Pancreas (tissue), 10 donors: ENCODE data around the gene HMGCL. TPM values are rescaled to one million over a fixed set of nuclear protein-coding genes. Genes with fewer than 3 reads are reported as not detected.
"Not testable (repeated sequence)": the region's sequence is repeated elsewhere in the genome, so short reads cannot be mapped to it uniquely, and the experiment has no call there.

Experiments used
- ATAC-seq, 4 donors: fragments of 200-7000 bp; cut with Tn5 transposase; one replicate each; pipeline versions ENCODE4 v1.8.0 to v1.9.1; 2020; ENCODE audit warnings: mild to moderate bottlenecking in 4 of 4, moderate library complexity in 4 of 4
- DNase-seq, 6 donors: peaks; one replicate each; pipeline ENCODE4 v3.0.0-alpha.2; 2020
- FAIRE-seq: peaks from 2 replicates; lab custom pipeline; 2012; peaks lifted over from hg19 to GRCh38; lab: Jason Lieb, UNC
- H3K27ac ChIP-seq, 4 donors: fragments of 200-600 bp; sonication (generic); 1 replicate in 3 of 4; 2 replicates in 1 of 4; pipeline versions ENCODE4 v1.5.0 to v1.8.0; 2020
- H3K27me3 ChIP-seq, 4 donors: fragments of 200-600 bp; one replicate each; pipeline ENCODE4 v1.8.0; 2021
- H3K36me3 ChIP-seq, 3 donors: fragments of 200-600 bp; sonication (generic) in 1 of 3; one replicate each; pipeline versions ENCODE4 v1.5.0 to v1.8.0; 2020 to 2021
- H3K4me1 ChIP-seq, 3 donors: fragments of 200-600 bp; one replicate each; pipeline ENCODE4 v1.8.0; 2021
- H3K4me3 ChIP-seq, 4 donors: fragments of 200-600 bp; sonication (generic) in 2 of 4; one replicate each; pipeline versions ENCODE4 v1.5.0 to v1.8.0; 2020 to 2021
- H3K9me3 ChIP-seq, 4 donors: fragments of 200-600 bp; one replicate each; pipeline ENCODE4 v1.8.0; 2021
- CTCF ChIP-seq, 4 donors: fragments of 200-600 bp; sonication (generic) in 3 of 4; IDR thresholded peaks; one replicate each; pipeline versions ENCODE4 v1.5.0 to v1.8.0; 2021; ENCODE audit warnings: antibody characterized with exemption in 4 of 4
- WGBS, 2 donors: extraction: QIAGEN DNeasy Blood & Tissue Kit; methylation state at CpG; one replicate each; pipeline ENCODE4 v1.1.7; 2013; 5-methylcytosine and 5-hydroxymethylcytosine counted together
- intact Hi-C, 3 donors: fragments of 100-400 bp; cut with DNase I; formaldehyde crosslinking; loops; one replicate each; pipeline versions ENCODE4 v1.11.1 to v1.14.2; 2022
- polyA plus RNA-seq, 2 donors: library from polyadenylated mRNA; stranded (reverse); fragments of 200-250 nt; gene quantifications; one replicate each; pipeline ENCODE4 v1.2.3, GENCODE V29; 2013
- total RNA-seq, 6 donors: library from RNA; stranded (reverse); fragmentation: NEBNext Ultra II Directional in 4 of 6; extraction: Animal tissue kit (Norgen Biotek cat#: 25700) in 4 of 6; gene quantifications; one replicate each; pipeline versions ENCODE4 v1.2.1 to v1.2.4, GENCODE V29; 2021 to 2023
- donor health status: healthy with polysubstance abuse.
- donor health status: DM: no; HTN: no; CAD: no; lungs with moderate emphysema.
- donor health status: DM: no; HTN: no; CAD: no.
- donor health status: control.
- donor health status: control.
- donor health status: Bipolar disorder and iron deficiency.
- donor health status: DM: yes; HTN: yes; CAD: no.
- donor health status: DM: no; HTN: no; CAD: no.
- donor health status: DM: no; HTN: no; CAD: no.
- donor health status: DM: yes; HTN: yes; CAD: no.

Gene HMGCL
- total and polyA plus RNA-seq, 8 donors: 16.2 to 27.0 (median 17.3) TPM

GRCh38 chr1:23827717-23828116 lies 2.5 kb upstream of the HMGCL start:
- 88 to 100% methylated on average over 1 of the region's 1 CpG for WGBS, 2 donors
- FAIRE-seq: no peak
- intact Hi-C loops: no loop called here

GRCh38 chr1:23826590-23826989 lies 1.4 kb upstream of the HMGCL start:
- DNase-seq, H3K9me3 ChIP-seq, H3K27me3 ChIP-seq, ATAC-seq, H3K4me1 ChIP-seq, H3K4me3 ChIP-seq, H3K36me3 ChIP-seq, H3K27ac ChIP-seq, FAIRE-seq, intact Hi-C loops: not testable (repeated sequence)
- 93 to 94% methylated on average over 13 of the region's 13 CpGs for WGBS, 2 donors

More at GRCh38 chr1:23827717-23828116, 2.5 kb upstream of the HMGCL start:
- Histone ChIP-seq H3K4me3 (no peak overlapping the region), H3K36me3 (no peaks in the 10 kb centered on the region), H3K27me3 (no peaks in the 10 kb centered on the region), H3K27ac (no peak overlapping the region), H3K4me1 (peaks cover 0 to 6% (median 3%) of the 10 kb centered on the region in 3 donors), H3K9me3 (no peaks in the 10 kb centered on the region)
- no peak for TF ChIP-seq CTCF (IDR thresholded peaks at IDR 0.05)
- DNase-seq (no peak), ATAC-seq (no peak)

- intact Hi-C loops: no loop called here
- 44 to 47% methylated on average over 24 of the region's 24 CpGs for WGBS, 2 donors
- Histone ChIP-seq H3K4me1 (peaks cover 0 to 6% (median 3%) of the 10 kb centered on the region in 3 donors), H3K36me3 (no peaks in the 10 kb centered on the region), H3K27me3 (no peaks in the 10 kb centered on the region), H3K4me3 (peak overlapping the region; percentile 76 to 99 (median 90)), H3K9me3 (no peaks in the 10 kb centered on the region), H3K27ac (peak overlapping the region; percentile 42 to 91 (median 81))
- FAIRE-seq (no peak), ATAC-seq (peak; percentile 25 to 45 (median 27)), DNase-seq (no peak)
- TF ChIP-seq CTCF (IDR thresholded peaks at IDR 0.05): no peak
Observed at GRCh38 chr1:23825762-23826522, 713 bp upstream of the HMGCL start.

- ATAC-seq (peak in 3 of 4 donors; percentile 13 to 27 (median 19)), DNase-seq (no peak), FAIRE-seq (no peak)
- intact Hi-C loops: no loop called here
- Histone ChIP-seq H3K4me3 (peak overlapping the region; percentile 76 to 99 (median 90)), H3K9me3 (no peaks in the 10 kb centered on the region), H3K27ac (peak overlapping the region; percentile 77 to 91 (median 87)), H3K4me1 (peaks cover 0 to 6% (median 3%) of the 10 kb centered on the region in 3 donors), H3K27me3 (no peaks in the 10 kb centered on the region), H3K36me3 (no peaks in the 10 kb centered on the region)
- no peak for TF ChIP-seq CTCF (IDR thresholded peaks at IDR 0.05)
- 0 to 2% methylated on average over 8 of the region's 8 CpGs for WGBS, 2 donors
Observed at GRCh38 chr1:23824711-23825075, 536 bp downstream of the HMGCL start.

GRCh38 chr1:23823767-23824166 lies 1.5 kb downstream of the HMGCL start:
- Histone ChIP-seq H3K4me1 (peaks cover 0 to 6% (median 3%) of the 10 kb centered on the region in 3 donors), H3K27ac (no peak overlapping the region), H3K27me3 (no peaks in the 10 kb centered on the region), H3K9me3 (no peaks in the 10 kb centered on the region), H3K36me3 (no peaks in the 10 kb centered on the region), H3K4me3 (no peak overlapping the region)
- TF ChIP-seq CTCF (IDR thresholded peaks at IDR 0.05): no peak
- DNase-seq (no peak), ATAC-seq (no peak), FAIRE-seq (no peak)
- intact Hi-C loops: no loop called here
- WGBS, 2 donors: 77% methylated on average over 7 of the region's 7 CpGs
